Bronchial epithelial cell (primary cell): Measurements from ENCODE around the gene SPPL3. TPM values are rescaled to one million over a fixed set of nuclear protein-coding genes. Genes with fewer than 3 reads are reported as not detected.
"Not testable (repeated sequence)": the region's sequence is repeated elsewhere in the genome, so short reads cannot be mapped to it uniquely, and the experiment has no call there.

Experiments
- DNase-seq: peaks from one replicate; pipeline ENCODE4 v3.0.0-alpha.2; 2010; ENCODE audit warnings: low read depth
- FAIRE-seq: peaks from 2 replicates; lab custom pipeline; 2011; peaks lifted over from hg19 to GRCh38; lab: Jason Lieb, UNC
- H3K27me3 ChIP-seq: 2 replicates; pipeline ENCODE4 v1.5.1; 2011; ENCODE audit warnings: low read length; ENCODE audit not compliant: control insufficient read depth, insufficient read depth
- H3K36me3 ChIP-seq: 2 replicates; pipeline ENCODE4 v1.5.1; 2011; ENCODE audit warnings: low read length; ENCODE audit not compliant: control insufficient read depth, insufficient read depth
- H3K4me3 ChIP-seq: 2 replicates; pipeline ENCODE4 v1.5.1; 2011; ENCODE audit warnings: mild to moderate bottlenecking, low read depth, low read length, control low read depth
- CTCF ChIP-seq: IDR thresholded peaks from 2 replicates; pipeline ENCODE4 v1.5.1; 2011; ENCODE audit warnings: mild to moderate bottlenecking, moderate library complexity, low read length, control low read depth, inconsistent platforms; ENCODE audit not compliant: insufficient read depth, severe bottlenecking
- total RNA-seq: library from RNA; depleted of rRNA; stranded (reverse); fragments of >200 nt; gene quantifications from 2 replicates; pipeline ENCODE4 v1.2.1, GENCODE V29; 2014

The SPPL3 gene
- total RNA-seq, 1 donor from 2014 or later = 4.2 TPM

GRCh38 chr12:120841525-120841924 lies 62.6 kb downstream of the SPPL3 start:
- Histone ChIP-seq H3K4me3 (no peak overlapping the region), H3K27me3 (no peaks in the 10 kb centered on the region), H3K36me3 (no peaks in the 10 kb centered on the region)
- no peak for TF ChIP-seq CTCF
- DNase-seq (no peak), FAIRE-seq (no peak)

- H3K27me3 ChIP-seq = no peaks in the 10 kb centered on the region
- no peak overlapping the region for H3K4me3 ChIP-seq
- DNase-seq (no peak), FAIRE-seq (no peak)
- no peak for TF ChIP-seq CTCF
- no peaks in the 10 kb centered on the region for H3K36me3 ChIP-seq
Measured at GRCh38 chr12:120839503-120839902, 64.7 kb downstream of the SPPL3 start.

- not testable (repeated sequence) for H3K27me3 ChIP-seq, H3K4me3 ChIP-seq, H3K36me3 ChIP-seq, FAIRE-seq, DNase-seq
Measured at GRCh38 chr12:120838629-120839383, 65.4 kb downstream of the SPPL3 start.

- DNase-seq = no peak
- H3K36me3 ChIP-seq = no peaks in the 10 kb centered on the region
- no peak for FAIRE-seq
- no peaks in the 10 kb centered on the region for H3K27me3 ChIP-seq
- H3K4me3 ChIP-seq = no peak overlapping the region
- no peak for TF ChIP-seq CTCF
Measured at GRCh38 chr12:120836114-120836684, 68.0 kb downstream of the SPPL3 start.

GRCh38 chr12:120835657-120836056 lies 68.5 kb downstream of the SPPL3 start:
- Histone ChIP-seq H3K36me3 (no peaks in the 10 kb centered on the region), H3K27me3 (no peaks in the 10 kb centered on the region), H3K4me3 (no peak overlapping the region)
- DNase-seq (peak; percentile 26), FAIRE-seq (no peak)
- no peak for TF ChIP-seq CTCF

- no peaks in the 10 kb centered on the region for H3K36me3 ChIP-seq
- TF ChIP-seq CTCF = no peak
- no peaks in the 10 kb centered on the region for H3K27me3 ChIP-seq
- peak; percentile 72 for DNase-seq
- H3K4me3 ChIP-seq = no peak overlapping the region
- no peak for FAIRE-seq
Measured at GRCh38 chr12:120835304-120835612, 68.9 kb downstream of the SPPL3 start.
